Karpas-422 (cell line): ENCODE measurements around the gene AATK. TPM values are rescaled to one million over a fixed set of nuclear protein-coding genes. Genes with fewer than 3 reads are reported as not detected.

Source experiments
- DNase-seq: peaks from one replicate; pipeline ENCODE4 v3.0.0-alpha.2; 2015
- H2AFZ ChIP-seq: fragments of 200-600 bp; sonication (generic); 2 replicates; pipeline ENCODE4 v1.6.1; 2014; ENCODE audit warnings: antibody characterized with exemption, low read length, mixed read lengths
- H3K27ac ChIP-seq: fragments of 200-600 bp; sonication (generic); 2 replicates; pipeline ENCODE4 v1.5.1; 2014; ENCODE audit warnings: mild to moderate bottlenecking, low read length, moderate library complexity
- H3K27me3 ChIP-seq: fragments of 200-600 bp; sonication (generic); 2 replicates; pipeline ENCODE4 v1.6.1; 2014; ENCODE audit warnings: low read length, mixed read lengths
- H3K36me3 ChIP-seq: fragments of 200-600 bp; sonication (generic); 2 replicates; pipeline ENCODE4 v1.6.1; 2014; ENCODE audit warnings: low read length, mixed read lengths; ENCODE audit not compliant: insufficient read depth
- H3K4me1 ChIP-seq: fragments of 200-600 bp; sonication (generic); 2 replicates; pipeline ENCODE4 v1.6.1; 2014; ENCODE audit warnings: mild to moderate bottlenecking, low read length, mixed read lengths
- H3K4me2 ChIP-seq: fragments of 200-600 bp; sonication (generic); 2 replicates; pipeline ENCODE4 v1.6.1; 2014; ENCODE audit warnings: low read length, low read depth, mild to moderate bottlenecking; ENCODE audit not compliant: poor library complexity, severe bottlenecking
- H3K4me3 ChIP-seq: fragments of 200-600 bp; sonication (generic); 2 replicates; pipeline ENCODE4 v1.5.1; 2014; ENCODE audit warnings: mild to moderate bottlenecking, antibody characterized with exemption, low read length, mixed read lengths
- H3K79me2 ChIP-seq: fragments of 200-600 bp; sonication (generic); 2 replicates; pipeline ENCODE4 v1.6.1; 2014; ENCODE audit warnings: mild to moderate bottlenecking, low read length, mixed read lengths
- H3K9ac ChIP-seq: fragments of 200-600 bp; sonication (generic); 2 replicates; pipeline ENCODE4 v1.6.0; 2014; ENCODE audit warnings: low read length
- H3K9me2 ChIP-seq: fragments of 200-600 bp; sonication (generic), shearing (Covaris generic); replicated peaks from 2 replicates; pipeline ENCODE4 v1.6.0; 2014; ENCODE audit warnings: mild to moderate bottlenecking, low read length, moderate library complexity; ENCODE audit not compliant: insufficient read depth
- H3K9me3 ChIP-seq: fragments of 300-700, 200-600 bp; sonication (generic); 2 replicates; pipeline ENCODE4 v1.6.1; 2014; ENCODE audit warnings: low read length, mixed read lengths
- H4K20me1 ChIP-seq: fragments of 200-600 bp; sonication (generic); 2 replicates; pipeline ENCODE4 v1.6.1; 2014; ENCODE audit warnings: mild to moderate bottlenecking, antibody characterized with exemption, low read length, low read depth; ENCODE audit not compliant: insufficient read depth
- total RNA-seq: library from RNA; depleted of rRNA; stranded (reverse); fragments of >200 nt; shearing (Covaris generic); gene quantifications from 2 replicates; pipeline ENCODE4 v1.2.3, GENCODE V29; 2014; ENCODE audit warnings: low replicate concordance

The AATK gene
- total RNA-seq, 1 experiment from 2014 or later = not detected

- DNase-seq = no peak
- H2AFZ ChIP-seq = no peak overlapping the region
- no peaks in the 10 kb centered on the region for H3K79me2 ChIP-seq
- H3K9ac ChIP-seq = no peak overlapping the region
- no peaks in the 10 kb centered on the region for H4K20me1 ChIP-seq
- H3K4me1 ChIP-seq = no peaks in the 10 kb centered on the region
- H3K9me3 ChIP-seq = no peaks in the 10 kb centered on the region; the same call in 1 of the 2 replicates
- H3K36me3 ChIP-seq = no peaks in the 10 kb centered on the region
- no peak overlapping the region for H3K4me2 ChIP-seq
- H3K27me3 ChIP-seq = no peaks in the 10 kb centered on the region
- no peak overlapping the region for H3K4me3 ChIP-seq
- no peak overlapping the region for H3K27ac ChIP-seq
- no peaks in the 10 kb centered on the region for H3K9me2 ChIP-seq
These were observed 22.2 kb downstream of the AATK start for GRCh38 chr17:81143717-81144422.

GRCh38 chr17:81143200-81143527 lies 22.9 kb downstream of the AATK start:
- no peak overlapping the region for H3K4me3 ChIP-seq
- no peak overlapping the region for H3K9ac ChIP-seq
- H3K9me3 ChIP-seq = peaks cover 2% of the 10 kb centered on the region; the same call in 1 of the 2 replicates
- H3K27me3 ChIP-seq = no peaks in the 10 kb centered on the region
- no peak overlapping the region for H3K4me2 ChIP-seq
- no peaks in the 10 kb centered on the region for H3K9me2 ChIP-seq
- H3K27ac ChIP-seq = no peak overlapping the region
- no peak overlapping the region for H2AFZ ChIP-seq
- no peaks in the 10 kb centered on the region for H3K4me1 ChIP-seq
- H3K79me2 ChIP-seq = no peaks in the 10 kb centered on the region
- no peaks in the 10 kb centered on the region for H4K20me1 ChIP-seq
- DNase-seq = no peak
- H3K36me3 ChIP-seq = no peaks in the 10 kb centered on the region

GRCh38 chr17:81142301-81143199 lies 23.5 kb downstream of the AATK start:
- DNase-seq = peak; percentile 86
- Histone ChIP-seq H3K9me3 (peaks cover 3% of the 10 kb centered on the region; the same call in 1 of the 2 replicates), H3K9me2 (no peaks in the 10 kb centered on the region), H3K27me3 (no peaks in the 10 kb centered on the region), H3K27ac (no peak overlapping the region), H3K4me3 (no peak overlapping the region), H4K20me1 (no peaks in the 10 kb centered on the region), H3K9ac (no peak overlapping the region), H3K79me2 (no peaks in the 10 kb centered on the region), H2AFZ (no peak overlapping the region), H3K4me2 (no peak overlapping the region), H3K36me3 (no peaks in the 10 kb centered on the region), H3K4me1 (no peaks in the 10 kb centered on the region)

- Histone ChIP-seq H4K20me1 (no peaks in the 10 kb centered on the region), H3K27me3 (no peaks in the 10 kb centered on the region), H3K4me2 (no peak overlapping the region), H3K36me3 (no peaks in the 10 kb centered on the region), H3K4me1 (no peaks in the 10 kb centered on the region), H3K27ac (no peak overlapping the region), H3K4me3 (no peak overlapping the region), H3K9ac (no peak overlapping the region), H2AFZ (no peak overlapping the region), H3K9me3 (peaks cover 3% of the 10 kb centered on the region; the same call in 1 of the 2 replicates), H3K9me2 (no peaks in the 10 kb centered on the region), H3K79me2 (no peaks in the 10 kb centered on the region)
- no peak for DNase-seq
These were observed 25.3 kb downstream of the AATK start for GRCh38 chr17:81140695-81141094.

- Histone ChIP-seq H3K4me3 (no peak overlapping the region), H3K36me3 (no peaks in the 10 kb centered on the region), H3K4me2 (no peak overlapping the region), H3K9me3 (peaks cover 3% of the 10 kb centered on the region; the same call in 1 of the 2 replicates), H3K27ac (no peak overlapping the region), H3K4me1 (no peaks in the 10 kb centered on the region), H3K9me2 (no peaks in the 10 kb centered on the region), H4K20me1 (no peaks in the 10 kb centered on the region), H2AFZ (no peak overlapping the region), H3K27me3 (no peaks in the 10 kb centered on the region), H3K79me2 (no peaks in the 10 kb centered on the region), H3K9ac (no peak overlapping the region)
- no peak for DNase-seq
These were observed 26.0 kb downstream of the AATK start for GRCh38 chr17:81140018-81140417.

- no peaks in the 10 kb centered on the region for H3K79me2 ChIP-seq
- no peaks in the 10 kb centered on the region for H4K20me1 ChIP-seq
- peaks cover 3% of the 10 kb centered on the region; the same call in 1 of the 2 replicates for H3K9me3 ChIP-seq
- no peak overlapping the region for H3K27ac ChIP-seq
- H3K9ac ChIP-seq = no peak overlapping the region
- no peak for DNase-seq
- H3K4me3 ChIP-seq = no peak overlapping the region
- no peaks in the 10 kb centered on the region for H3K27me3 ChIP-seq
- no peaks in the 10 kb centered on the region for H3K4me1 ChIP-seq
- H3K36me3 ChIP-seq = no peaks in the 10 kb centered on the region
- no peaks in the 10 kb centered on the region for H3K9me2 ChIP-seq
- H2AFZ ChIP-seq = no peak overlapping the region
- no peak overlapping the region for H3K4me2 ChIP-seq
These were observed 26.6 kb downstream of the AATK start for GRCh38 chr17:81139428-81139827.

- Histone ChIP-seq H3K79me2 (no peaks in the 10 kb centered on the region), H3K9me3 (peaks cover 3% of the 10 kb centered on the region; the same call in 1 of the 2 replicates), H3K4me3 (no peak overlapping the region), H3K27ac (no peak overlapping the region), H3K4me1 (no peaks in the 10 kb centered on the region), H2AFZ (no peak overlapping the region), H3K36me3 (no peaks in the 10 kb centered on the region), H3K9me2 (no peaks in the 10 kb centered on the region), H3K27me3 (no peaks in the 10 kb centered on the region), H4K20me1 (no peaks in the 10 kb centered on the region), H3K9ac (no peak overlapping the region), H3K4me2 (no peak overlapping the region)
- DNase-seq = no peak
These were observed 27.5 kb downstream of the AATK start for GRCh38 chr17:81138500-81138899.

GRCh38 chr17:81138083-81138482 lies 27.9 kb downstream of the AATK start:
- Histone ChIP-seq H3K27ac (no peak overlapping the region), H4K20me1 (no peaks in the 10 kb centered on the region), H2AFZ (no peak overlapping the region), H3K9me3 (peaks cover 3% of the 10 kb centered on the region; the same call in 1 of the 2 replicates), H3K4me2 (no peak overlapping the region), H3K36me3 (no peaks in the 10 kb centered on the region), H3K9me2 (no peaks in the 10 kb centered on the region), H3K79me2 (no peaks in the 10 kb centered on the region), H3K27me3 (no peaks in the 10 kb centered on the region), H3K4me3 (no peak overlapping the region), H3K4me1 (no peaks in the 10 kb centered on the region), H3K9ac (no peak overlapping the region)
- no peak for DNase-seq
